ENCODE data around the gene MAGEB10.

DNA sequence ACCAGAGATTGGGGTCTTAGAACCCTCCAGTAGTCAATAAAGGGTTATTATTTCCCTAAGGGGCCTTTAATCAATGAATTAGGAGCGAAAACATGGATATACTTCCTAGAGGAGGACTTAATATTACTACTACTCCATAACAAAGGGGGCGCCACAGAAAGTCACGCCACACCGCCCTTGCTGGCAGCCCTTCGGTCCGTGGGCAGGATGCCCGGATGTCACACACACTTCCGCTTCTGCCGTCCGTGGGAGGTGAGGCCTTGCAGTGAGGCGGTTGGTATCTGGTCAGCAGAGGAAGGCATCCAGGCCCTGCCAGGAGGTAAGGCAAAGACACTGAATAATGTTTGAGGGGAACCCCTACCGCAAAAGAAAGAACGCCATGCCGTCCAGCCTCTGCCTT is 436 bp downstream of the MAGEB10 start:
- no peak for TF ChIP-seq EZH2 (IDR thresholded peaks at IDR 0.05)
- TF ChIP-seq, protein P1, sequence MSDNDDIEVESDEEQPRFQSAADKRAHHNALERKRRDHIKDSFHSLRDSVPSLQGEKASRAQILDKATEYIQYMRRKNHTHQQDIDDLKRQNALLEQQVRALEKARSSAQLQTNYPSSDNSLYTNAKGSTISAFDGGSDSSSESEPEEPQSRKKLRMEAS (IDR thresholded peaks at IDR 0.05): no peak
- TF ChIP-seq, protein P2, sequence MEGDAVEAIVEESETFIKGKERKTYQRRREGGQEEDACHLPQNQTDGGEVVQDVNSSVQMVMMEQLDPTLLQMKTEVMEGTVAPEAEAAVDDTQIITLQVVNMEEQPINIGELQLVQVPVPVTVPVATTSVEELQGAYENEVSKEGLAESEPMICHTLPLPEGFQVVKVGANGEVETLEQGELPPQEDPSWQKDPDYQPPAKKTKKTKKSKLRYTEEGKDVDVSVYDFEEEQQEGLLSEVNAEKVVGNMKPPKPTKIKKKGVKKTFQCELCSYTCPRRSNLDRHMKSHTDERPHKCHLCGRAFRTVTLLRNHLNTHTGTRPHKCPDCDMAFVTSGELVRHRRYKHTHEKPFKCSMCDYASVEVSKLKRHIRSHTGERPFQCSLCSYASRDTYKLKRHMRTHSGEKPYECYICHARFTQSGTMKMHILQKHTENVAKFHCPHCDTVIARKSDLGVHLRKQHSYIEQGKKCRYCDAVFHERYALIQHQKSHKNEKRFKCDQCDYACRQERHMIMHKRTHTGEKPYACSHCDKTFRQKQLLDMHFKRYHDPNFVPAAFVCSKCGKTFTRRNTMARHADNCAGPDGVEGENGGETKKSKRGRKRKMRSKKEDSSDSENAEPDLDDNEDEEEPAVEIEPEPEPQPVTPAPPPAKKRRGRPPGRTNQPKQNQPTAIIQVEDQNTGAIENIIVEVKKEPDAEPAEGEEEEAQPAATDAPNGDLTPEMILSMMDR (IDR thresholded peaks at IDR 0.05 in 2 of 3, conservative IDR thresholded peaks at IDR 0.05 in 1 of 3; ENCODE audit: borderline replicate concordance in 1 of 3, insufficient read depth in 1 of 3, low read depth in 2 of 3, low read length in 2 of 3): no peak
- no peak for TF ChIP-seq ZNF274 (IDR thresholded peaks at IDR 0.05; ENCODE audit: low read depth, low read length)
- no peak for TF ChIP-seq RAD21 (IDR thresholded peaks at IDR 0.05; ENCODE audit: low read depth)
- no peak for TF ChIP-seq ZFX (IDR thresholded peaks at IDR 0.05)
- no peak for TF ChIP-seq SRF (IDR thresholded peaks at IDR 0.05; ENCODE audit: low read depth)
- no peak for TF ChIP-seq POLR2AphosphoS5 (IDR thresholded peaks at IDR 0.05; ENCODE audit: low read depth, low read length)
- TF ChIP-seq CBX3 (IDR thresholded peaks at IDR 0.05; ENCODE audit: low read depth): no peak
